ENCODE data around the gene ADAMTS2. TPM values are rescaled to one million over a fixed set of nuclear protein-coding genes. Genes with fewer than 3 reads are reported as not detected.

The ADAMTS2 gene
- total RNA-seq, 1 experiment from 2014 or later = 3.9 TPM

DNA sequence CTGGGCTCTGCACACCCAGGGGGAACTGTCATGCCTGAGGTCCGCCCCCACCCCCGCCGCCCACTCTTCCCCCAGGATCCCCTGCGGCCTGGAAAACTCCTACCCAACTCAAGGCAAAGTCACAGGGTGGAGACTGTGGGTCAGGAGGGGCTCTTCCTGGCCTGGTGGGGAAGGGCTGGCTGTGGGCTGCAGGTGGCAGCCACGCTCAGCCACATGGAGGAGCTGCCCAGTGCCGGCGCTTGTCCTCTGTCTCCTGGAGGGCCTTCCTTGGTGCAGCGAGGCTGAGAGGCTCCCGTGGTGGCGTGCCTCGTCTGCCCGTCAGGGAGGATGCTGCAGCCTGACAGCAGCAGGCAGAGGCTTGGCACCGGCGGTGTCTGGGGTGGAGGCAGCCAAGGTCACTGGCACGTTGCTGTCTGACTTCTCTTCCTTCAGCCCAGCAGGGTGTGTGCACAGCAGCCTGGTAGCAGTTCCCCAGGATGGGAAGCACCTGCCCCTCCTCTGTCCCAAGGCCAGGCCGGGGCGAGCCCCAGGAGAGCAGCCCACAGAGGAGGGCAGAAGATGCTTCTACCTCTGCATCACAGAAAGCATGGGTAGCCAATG lies 78.1 kb downstream of the ADAMTS2 start:
- BruUV-seq (replicated peaks) = no TSS peak
- no peaks in the 10 kb centered on the region for H3K27me3 ChIP-seq (ENCODE audit: insufficient read depth, low read length)
- no peak for TF ChIP-seq EZH2phosphoT487 (IDR thresholded peaks at IDR 0.05; ENCODE audit: borderline replicate concordance)
- TF ChIP-seq SP1 (IDR thresholded peaks at IDR 0.05; ENCODE audit: low read depth) = no peak
- TF ChIP-seq POLR2A (IDR thresholded peaks at IDR 0.05; ENCODE audit: borderline replicate concordance, extremely low read depth, insufficient read depth, insufficient read length) = no peak
- TF ChIP-seq, protein P1, sequence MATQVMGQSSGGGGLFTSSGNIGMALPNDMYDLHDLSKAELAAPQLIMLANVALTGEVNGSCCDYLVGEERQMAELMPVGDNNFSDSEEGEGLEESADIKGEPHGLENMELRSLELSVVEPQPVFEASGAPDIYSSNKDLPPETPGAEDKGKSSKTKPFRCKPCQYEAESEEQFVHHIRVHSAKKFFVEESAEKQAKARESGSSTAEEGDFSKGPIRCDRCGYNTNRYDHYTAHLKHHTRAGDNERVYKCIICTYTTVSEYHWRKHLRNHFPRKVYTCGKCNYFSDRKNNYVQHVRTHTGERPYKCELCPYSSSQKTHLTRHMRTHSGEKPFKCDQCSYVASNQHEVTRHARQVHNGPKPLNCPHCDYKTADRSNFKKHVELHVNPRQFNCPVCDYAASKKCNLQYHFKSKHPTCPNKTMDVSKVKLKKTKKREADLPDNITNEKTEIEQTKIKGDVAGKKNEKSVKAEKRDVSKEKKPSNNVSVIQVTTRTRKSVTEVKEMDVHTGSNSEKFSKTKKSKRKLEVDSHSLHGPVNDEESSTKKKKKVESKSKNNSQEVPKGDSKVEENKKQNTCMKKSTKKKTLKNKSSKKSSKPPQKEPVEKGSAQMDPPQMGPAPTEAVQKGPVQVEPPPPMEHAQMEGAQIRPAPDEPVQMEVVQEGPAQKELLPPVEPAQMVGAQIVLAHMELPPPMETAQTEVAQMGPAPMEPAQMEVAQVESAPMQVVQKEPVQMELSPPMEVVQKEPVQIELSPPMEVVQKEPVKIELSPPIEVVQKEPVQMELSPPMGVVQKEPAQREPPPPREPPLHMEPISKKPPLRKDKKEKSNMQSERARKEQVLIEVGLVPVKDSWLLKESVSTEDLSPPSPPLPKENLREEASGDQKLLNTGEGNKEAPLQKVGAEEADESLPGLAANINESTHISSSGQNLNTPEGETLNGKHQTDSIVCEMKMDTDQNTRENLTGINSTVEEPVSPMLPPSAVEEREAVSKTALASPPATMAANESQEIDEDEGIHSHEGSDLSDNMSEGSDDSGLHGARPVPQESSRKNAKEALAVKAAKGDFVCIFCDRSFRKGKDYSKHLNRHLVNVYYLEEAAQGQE (IDR thresholded peaks at IDR 0.05; ENCODE audit: low read depth) = no peak
- TF ChIP-seq RAD21 (IDR thresholded peaks at IDR 0.05; ENCODE audit: low read depth) = peak; percentile 25; the same call in 1 of the 2 replicates
- no peak for TF ChIP-seq POLR2AphosphoS5 (IDR thresholded peaks at IDR 0.05; ENCODE audit: low read depth, low read length)
- no peak for TF ChIP-seq EGR1 (IDR thresholded peaks at IDR 0.05; ENCODE audit: low read depth)
- no peak for TF ChIP-seq ZFX (IDR thresholded peaks at IDR 0.05)
- TF ChIP-seq CEBPB (IDR thresholded peaks at IDR 0.05; ENCODE audit: low read depth) = no peak
- ATAC-seq (no peak), DNase-seq (ENCODE audit: low read depth, low spot score) (no peak)
- ChIA-PET POLR2A (no interaction called here), RAD21 (ENCODE audit: low non-redundant PET in 1 of 2, low total read pairs in 2 of 2, uncharacterized antibody in 2 of 2, unreplicated experiment in 2 of 2) (no interaction called here), CTCF (no interaction called here)
- no peak overlapping the region for H3K4me3 ChIP-seq (replicated peaks in 1 of 2; ENCODE audit: low read depth in 1 of 2, low read length in 2 of 2)
- H3K9me3 ChIP-seq (ENCODE audit: control insufficient read depth in 1 of 2, insufficient read depth in 1 of 2, low read depth in 1 of 2, low read length in 2 of 2) = no peaks in the 10 kb centered on the region
- no peaks in the 10 kb centered on the region for H3K36me3 ChIP-seq (ENCODE audit: control insufficient read depth in 1 of 2, insufficient read depth in 2 of 2, low read length in 2 of 2)
- H3K9ac ChIP-seq (ENCODE audit: low read length) = no peak overlapping the region
- no peak overlapping the region for H3K4me2 ChIP-seq (ENCODE audit: low read length)
- H3K9me2 ChIP-seq (ENCODE audit: insufficient read depth) = no peaks in the 10 kb centered on the region
- intact Hi-C loops (cut with micrococcal nuclease) = no loop called here
- H3K79me2 ChIP-seq (ENCODE audit: insufficient read depth, low read length) = no peaks in the 10 kb centered on the region
- no peaks in the 10 kb centered on the region for H4K20me1 ChIP-seq (ENCODE audit: insufficient read depth)
- no peaks in the 10 kb centered on the region for H3K4me1 ChIP-seq (ENCODE audit: control insufficient read depth in 1 of 2, insufficient read depth in 2 of 2, low read length in 2 of 2)
- no peak overlapping the region for H3K27ac ChIP-seq (ENCODE audit: low read depth, low read length)
- no peak overlapping the region for H2AFZ ChIP-seq (ENCODE audit: low read depth, low read length, poor library complexity, severe bottlenecking)

Measured in HCT116 (cell line).